Neural cell (in vitro differentiated cells): Measurements from ENCODE around the gene JMJD1C. TPM values are rescaled to one million over a fixed set of nuclear protein-coding genes. Genes with fewer than 3 reads are reported as not detected.

Source experiments
- H2AFZ ChIP-seq: fragments of 200-600, 300-800 bp; sonication (generic), shearing (Covaris generic); 2 replicates; pipeline ENCODE4 v1.6.0; 2014; ENCODE audit warnings: low read depth, mild to moderate bottlenecking, antibody characterized with exemption, low read length, moderate library complexity
- H3F3A ChIP-seq: fragments of 200-600 bp; shearing (Covaris generic); 2 replicates; pipeline ENCODE4 v1.6.1; 2016; ENCODE audit warnings: mild to moderate bottlenecking, moderate library complexity, mixed read lengths, antibody characterized with exemption, low read length; ENCODE audit not compliant: insufficient read depth, poor library complexity, severe bottlenecking
- H3K27ac ChIP-seq: fragments of 200-600, 300-800 bp; sonication (generic), shearing (Covaris generic); 2 replicates; pipeline ENCODE4 v1.5.1; 2014; ENCODE audit warnings: mild to moderate bottlenecking, low read length, moderate library complexity
- H3K27me3 ChIP-seq: fragments of 300-800, 200-600 bp; sonication (generic), shearing (Covaris generic); 2 replicates; pipeline ENCODE4 v1.6.0; 2014; ENCODE audit warnings: mild to moderate bottlenecking, low read depth, low read length, moderate library complexity; ENCODE audit not compliant: insufficient read depth
- H3K36me3 ChIP-seq: fragments of 300-800, 200-600 bp; sonication (generic), shearing (Covaris generic); 2 replicates; pipeline ENCODE4 v1.5.1; 2014; ENCODE audit warnings: mild to moderate bottlenecking, antibody characterized with exemption, low read length, moderate library complexity; ENCODE audit not compliant: insufficient read depth
- H3K4me2 ChIP-seq: fragments of 300-800, 200-600 bp; sonication (generic), shearing (Covaris generic); 2 replicates; pipeline ENCODE4 v1.6.0; 2014; ENCODE audit warnings: mild to moderate bottlenecking, low read length
- H3K4me3 ChIP-seq: fragments of 300-800, 200-600 bp; sonication (generic), shearing (Covaris generic); 2 replicates; pipeline ENCODE4 v1.5.1; 2014; ENCODE audit warnings: mild to moderate bottlenecking, low read length, moderate library complexity
- H3K79me2 ChIP-seq: fragments of 200-600 bp; shearing (Covaris generic); replicated peaks from 2 replicates; pipeline ENCODE4 v1.6.0; 2014; ENCODE audit warnings: mild to moderate bottlenecking, low read length, moderate library complexity; ENCODE audit not compliant: insufficient read depth
- H3K9ac ChIP-seq: fragments of 300-800, 200-600 bp; sonication (generic), shearing (Covaris generic); 2 replicates; pipeline ENCODE4 v1.6.1; 2016; ENCODE audit warnings: mild to moderate bottlenecking, low read length, mixed read lengths
- H3K9me2 ChIP-seq: fragments of 200-600 bp; shearing (Covaris generic); 2 replicates; pipeline ENCODE4 v1.6.1; 2016; ENCODE audit warnings: mild to moderate bottlenecking, low read length, mixed read lengths; ENCODE audit not compliant: insufficient read depth
- H3K9me3 ChIP-seq: fragments of 200-600, 300-800 bp; sonication (generic), shearing (Covaris generic); 2 replicates; pipeline ENCODE4 v1.6.1; 2016; ENCODE audit warnings: mild to moderate bottlenecking, mixed run types, low read length, moderate library complexity, mixed read lengths
- H4K20me1 ChIP-seq: fragments of 200-600 bp; shearing (Covaris generic); 2 replicates; pipeline ENCODE4 v1.6.1; 2016; ENCODE audit warnings: mild to moderate bottlenecking, mixed run types; ENCODE audit not compliant: insufficient read depth
- CTCF ChIP-seq: fragments of 450-650 bp; IDR thresholded peaks from 2 replicates; pipeline ENCODE4 v1.5.1; 2014; ENCODE audit warnings: antibody characterized with exemption, mild to moderate bottlenecking, moderate library complexity; ENCODE audit not compliant: poor library complexity, severe bottlenecking
- EP300 ChIP-seq: fragments of 450-650 bp; conservative IDR thresholded peaks from 2 replicates; pipeline ENCODE4 v1.6.1; 2014; ENCODE audit warnings: antibody characterized with exemption, mild to moderate bottlenecking, moderate library complexity; ENCODE audit not compliant: poor library complexity, severe bottlenecking
- EZH2 ChIP-seq: fragments of 200-600, 300-800 bp; shearing (Covaris generic), sonication (generic); IDR thresholded peaks from 2 replicates; pipeline ENCODE4 v1.6.1; 2014; ENCODE audit warnings: antibody characterized with exemption, low read length, borderline replicate concordance, mild to moderate bottlenecking; ENCODE audit not compliant: insufficient read depth, poor library complexity, severe bottlenecking
- MXI1 ChIP-seq: fragments of 450-650 bp; conservative IDR thresholded peaks from 2 replicates; pipeline ENCODE4 v1.6.1; 2014; ENCODE audit warnings: antibody characterized with exemption, mild to moderate bottlenecking; ENCODE audit not compliant: poor library complexity, severe bottlenecking
- POLR2AphosphoS5 ChIP-seq: IDR thresholded peaks from 2 replicates; pipeline ENCODE4 v1.6.1; 2012
- RAD21 ChIP-seq: fragments of 450-650 bp; conservative IDR thresholded peaks from 2 replicates; pipeline ENCODE4 v1.6.1; 2014; ENCODE audit warnings: antibody characterized with exemption, mild to moderate bottlenecking, moderate library complexity
- REST ChIP-seq: IDR thresholded peaks from 2 replicates; pipeline ENCODE4 v1.6.1; 2012; ENCODE audit warnings: borderline replicate concordance
- SMC3 ChIP-seq: fragments of 450-650 bp; conservative IDR thresholded peaks from 2 replicates; pipeline ENCODE4 v1.6.1; 2014; ENCODE audit warnings: antibody characterized with exemption, mild to moderate bottlenecking, moderate library complexity; ENCODE audit not compliant: poor library complexity
- TAF1 ChIP-seq: IDR thresholded peaks from 2 replicates; pipeline ENCODE4 v1.6.1; 2012; ENCODE audit warnings: low read depth
- polyA plus RNA-seq: library from polyadenylated mRNA; depleted of rRNA; stranded (reverse); fragments of >200 nt; gene quantifications from 2 replicates; pipeline ENCODE4 v1.2.3, GENCODE V29; 2014

Gene JMJD1C
- polyA plus RNA-seq, 1 donor from 2014 or later, result 108 TPM

- Histone ChIP-seq H3K36me3 (no peaks in the 10 kb centered on the region), H4K20me1 (peaks cover 2% of the 10 kb centered on the region), H2AFZ (no peak overlapping the region), H3K4me3 (no peak overlapping the region), H3K27ac (no peak overlapping the region), H3K9ac (no peak overlapping the region), H3K9me2 (no peaks in the 10 kb centered on the region), H3K4me2 (no peak overlapping the region), H3K27me3 (no peaks in the 10 kb centered on the region), H3F3A (no peaks in the 10 kb centered on the region), H3K79me2 (peaks cover 59% of the 10 kb centered on the region), H3K9me3 (peaks cover 6% of the 10 kb centered on the region)
- no peak for TF ChIP-seq EP300
- no peak for TF ChIP-seq CTCF
- TF ChIP-seq SMC3, result no peak
- no peak for TF ChIP-seq TAF1
- no peak for TF ChIP-seq REST
- no peak for TF ChIP-seq EZH2
- no peak for TF ChIP-seq MXI1
- TF ChIP-seq RAD21, result no peak
- no peak for TF ChIP-seq POLR2AphosphoS5
Measured at GRCh38 chr10:63455507-63455906, 10.3 kb downstream of the JMJD1C start.

GRCh38 chr10:63454631-63455030, 11.1 kb downstream of the JMJD1C start:
- H3K36me3 ChIP-seq, result no peaks in the 10 kb centered on the region
- no peak overlapping the region for H3K4me2 ChIP-seq
- no peaks in the 10 kb centered on the region for H3F3A ChIP-seq
- no peaks in the 10 kb centered on the region for H3K9me2 ChIP-seq
- peaks cover 61% of the 10 kb centered on the region for H3K79me2 ChIP-seq
- no peaks in the 10 kb centered on the region for H3K27me3 ChIP-seq
- no peak overlapping the region for H3K9ac ChIP-seq
- TF ChIP-seq MXI1 (no peak), CTCF (no peak), TAF1 (no peak), EZH2 (no peak), EP300 (no peak), POLR2AphosphoS5 (no peak), REST (no peak), SMC3 (no peak)
- H3K27ac ChIP-seq, result no peak overlapping the region
- H3K9me3 ChIP-seq, result peaks cover 6% of the 10 kb centered on the region
- H3K4me3 ChIP-seq, result no peak overlapping the region
- peaks cover 2% of the 10 kb centered on the region for H4K20me1 ChIP-seq
- no peak overlapping the region for H2AFZ ChIP-seq
